ENCODE data around the gene C1QTNF3.

C1QTNF3 gene

GRCh38 chr5:34047143-34047542, 4.1 kb upstream of the C1QTNF3 start:
- no peak overlapping the region for H3K4ac ChIP-seq (ENCODE audit: low read depth in 1 of 2, low read length in 2 of 2)
- H2BK12ac ChIP-seq (ENCODE audit: low read length in 2 of 2): no peak overlapping the region
- H3K79me1 ChIP-seq (replicated peaks; ENCODE audit: low read length, poor library complexity, severe bottlenecking): no peaks in the 10 kb centered on the region
- no peak overlapping the region for H2BK15ac ChIP-seq (ENCODE audit: low read depth, poor library complexity, severe bottlenecking)
- H3K4me2 ChIP-seq (ENCODE audit: low read length, poor library complexity, severe bottlenecking): no peak overlapping the region
- no peak overlapping the region for H2BK5ac ChIP-seq (ENCODE audit: low read depth, low read length, poor library complexity, severe bottlenecking)
- H3K36me3 ChIP-seq (ENCODE audit: control insufficient read depth in 1 of 2, insufficient read depth in 2 of 2, low read depth in 1 of 2, low read length in 2 of 2): no peaks in the 10 kb centered on the region
- H3K4me1 ChIP-seq (ENCODE audit: control insufficient read depth, insufficient read depth, low read depth, low read length): peaks cover 7% of the 10 kb centered on the region
- H3K9me3 ChIP-seq (ENCODE audit: control insufficient read depth, low read length): no peaks in the 10 kb centered on the region
- no peak overlapping the region for H2BK120ac ChIP-seq (ENCODE audit: low read depth, low read length)
- no peak overlapping the region for H3K27ac ChIP-seq (ENCODE audit: low read length, poor library complexity, severe bottlenecking)
- H3K9ac ChIP-seq (ENCODE audit: low read length): no peak overlapping the region
- DNase-seq: no peak
- H3K27me3 ChIP-seq (ENCODE audit: control insufficient read depth in 1 of 2, insufficient read depth in 1 of 2, low read length in 2 of 2): no peaks in the 10 kb centered on the region
- H2AFZ ChIP-seq (ENCODE audit: low read depth, low read length): no peak overlapping the region
- no peak overlapping the region for H3K18ac ChIP-seq (ENCODE audit: low read depth in 1 of 2, low read length in 2 of 2)
- WGBS: 75% methylated on average over 4 of the region's 4 CpGs
- no peak overlapping the region for H4K91ac ChIP-seq (ENCODE audit: low read length)
- peak overlapping the region; percentile 5 for H2AK5ac ChIP-seq (ENCODE audit: low read length, severe bottlenecking)
- no peak overlapping the region for H3K23ac ChIP-seq (ENCODE audit: low read length in 2 of 2)
- no peak overlapping the region for H3K4me3 ChIP-seq (ENCODE audit: insufficient read depth in 1 of 2, low read depth in 1 of 2, low read length in 2 of 2)
- H3K14ac ChIP-seq (ENCODE audit: low read length in 2 of 2): no peak overlapping the region
- H4K8ac ChIP-seq (ENCODE audit: low read length): no peak overlapping the region

GRCh38 chr5:34045996-34046395, 3.0 kb upstream of the C1QTNF3 start:
- no peak for DNase-seq
- Histone ChIP-seq H3K4me1 (ENCODE audit: control insufficient read depth, insufficient read depth, low read depth, low read length) (peaks cover 7% of the 10 kb centered on the region), H3K79me1 (replicated peaks; ENCODE audit: low read length, poor library complexity, severe bottlenecking) (no peaks in the 10 kb centered on the region), H3K18ac (ENCODE audit: low read depth in 1 of 2, low read length in 2 of 2) (no peak overlapping the region), H3K4me3 (ENCODE audit: insufficient read depth in 1 of 2, low read depth in 1 of 2, low read length in 2 of 2) (no peak overlapping the region), H4K8ac (ENCODE audit: low read length) (no peak overlapping the region), H3K9ac (ENCODE audit: low read length) (peak overlapping the region; percentile 5), H3K4me2 (ENCODE audit: low read length, poor library complexity, severe bottlenecking) (no peak overlapping the region), H3K27me3 (ENCODE audit: control insufficient read depth in 1 of 2, insufficient read depth in 1 of 2, low read length in 2 of 2) (no peaks in the 10 kb centered on the region), H2AK5ac (ENCODE audit: low read length, severe bottlenecking) (no peak overlapping the region), H3K14ac (ENCODE audit: low read length in 2 of 2) (no peak overlapping the region), H3K4ac (ENCODE audit: low read depth in 1 of 2, low read length in 2 of 2) (no peak overlapping the region), H3K9me3 (ENCODE audit: control insufficient read depth, low read length) (no peaks in the 10 kb centered on the region), H2BK5ac (ENCODE audit: low read depth, low read length, poor library complexity, severe bottlenecking) (no peak overlapping the region), H2AFZ (ENCODE audit: low read depth, low read length) (no peak overlapping the region), H2BK120ac (ENCODE audit: low read depth, low read length) (no peak overlapping the region), H2BK12ac (ENCODE audit: low read length in 2 of 2) (no peak overlapping the region), H3K27ac (ENCODE audit: low read length, poor library complexity, severe bottlenecking) (no peak overlapping the region), H4K91ac (ENCODE audit: low read length) (no peak overlapping the region), H2BK15ac (ENCODE audit: low read depth, poor library complexity, severe bottlenecking) (no peak overlapping the region), H3K36me3 (ENCODE audit: control insufficient read depth in 1 of 2, insufficient read depth in 2 of 2, low read depth in 1 of 2, low read length in 2 of 2) (no peaks in the 10 kb centered on the region), H3K23ac (ENCODE audit: low read length in 2 of 2) (no peak overlapping the region)

- Histone ChIP-seq H2AFZ (ENCODE audit: low read depth, low read length) (no peak overlapping the region), H2BK5ac (ENCODE audit: low read depth, low read length, poor library complexity, severe bottlenecking) (no peak overlapping the region), H3K18ac (ENCODE audit: low read depth in 1 of 2, low read length in 2 of 2) (no peak overlapping the region), H3K79me1 (replicated peaks; ENCODE audit: low read length, poor library complexity, severe bottlenecking) (no peaks in the 10 kb centered on the region), H2BK15ac (ENCODE audit: low read depth, poor library complexity, severe bottlenecking) (no peak overlapping the region), H3K9ac (ENCODE audit: low read length) (no peak overlapping the region), H3K23ac (ENCODE audit: low read length in 2 of 2) (no peak overlapping the region), H3K9me3 (ENCODE audit: control insufficient read depth, low read length) (no peaks in the 10 kb centered on the region), H2BK120ac (ENCODE audit: low read depth, low read length) (no peak overlapping the region), H4K91ac (ENCODE audit: low read length) (no peak overlapping the region), H3K27me3 (ENCODE audit: control insufficient read depth in 1 of 2, insufficient read depth in 1 of 2, low read length in 2 of 2) (no peaks in the 10 kb centered on the region), H3K4ac (ENCODE audit: low read depth in 1 of 2, low read length in 2 of 2) (no peak overlapping the region), H2BK12ac (ENCODE audit: low read length in 2 of 2) (no peak overlapping the region), H3K4me3 (ENCODE audit: insufficient read depth in 1 of 2, low read depth in 1 of 2, low read length in 2 of 2) (no peak overlapping the region), H3K14ac (ENCODE audit: low read length in 2 of 2) (no peak overlapping the region), H3K4me1 (ENCODE audit: control insufficient read depth, insufficient read depth, low read depth, low read length) (peaks cover 7% of the 10 kb centered on the region), H3K27ac (ENCODE audit: low read length, poor library complexity, severe bottlenecking) (no peak overlapping the region), H3K4me2 (ENCODE audit: low read length, poor library complexity, severe bottlenecking) (no peak overlapping the region), H4K8ac (ENCODE audit: low read length) (no peak overlapping the region), H3K36me3 (ENCODE audit: control insufficient read depth in 1 of 2, insufficient read depth in 2 of 2, low read depth in 1 of 2, low read length in 2 of 2) (no peaks in the 10 kb centered on the region), H2AK5ac (ENCODE audit: low read length, severe bottlenecking) (no peak overlapping the region)
- 89% methylated on average over 3 of the region's 3 CpGs for WGBS
- no peak for DNase-seq
Observed at GRCh38 chr5:34045023-34045422, 2.0 kb upstream of the C1QTNF3 start.

- Histone ChIP-seq H3K18ac (ENCODE audit: low read depth in 1 of 2, low read length in 2 of 2) (no peak overlapping the region), H2BK5ac (ENCODE audit: low read depth, low read length, poor library complexity, severe bottlenecking) (no peak overlapping the region), H3K27ac (ENCODE audit: low read length, poor library complexity, severe bottlenecking) (no peak overlapping the region), H2BK12ac (ENCODE audit: low read length in 2 of 2) (no peak overlapping the region), H3K9ac (ENCODE audit: low read length) (peak overlapping the region; percentile 43), H3K27me3 (ENCODE audit: control insufficient read depth in 1 of 2, insufficient read depth in 1 of 2, low read length in 2 of 2) (no peaks in the 10 kb centered on the region), H3K4ac (ENCODE audit: low read depth in 1 of 2, low read length in 2 of 2) (no peak overlapping the region), H3K79me1 (replicated peaks; ENCODE audit: low read length, poor library complexity, severe bottlenecking) (no peaks in the 10 kb centered on the region), H3K4me1 (ENCODE audit: control insufficient read depth, insufficient read depth, low read depth, low read length) (peaks cover 9% of the 10 kb centered on the region), H4K8ac (ENCODE audit: low read length) (no peak overlapping the region), H2BK120ac (ENCODE audit: low read depth, low read length) (no peak overlapping the region), H2AK5ac (ENCODE audit: low read length, severe bottlenecking) (no peak overlapping the region), H2BK15ac (ENCODE audit: low read depth, poor library complexity, severe bottlenecking) (no peak overlapping the region), H4K91ac (ENCODE audit: low read length) (no peak overlapping the region), H3K23ac (ENCODE audit: low read length in 2 of 2) (no peak overlapping the region), H3K4me3 (ENCODE audit: insufficient read depth in 1 of 2, low read depth in 1 of 2, low read length in 2 of 2) (peak overlapping the region in 1 of 2 experiments; percentile 33), H3K4me2 (ENCODE audit: low read length, poor library complexity, severe bottlenecking) (no peak overlapping the region), H3K14ac (ENCODE audit: low read length in 2 of 2) (no peak overlapping the region), H3K36me3 (ENCODE audit: control insufficient read depth in 1 of 2, insufficient read depth in 2 of 2, low read depth in 1 of 2, low read length in 2 of 2) (no peaks in the 10 kb centered on the region), H3K9me3 (ENCODE audit: control insufficient read depth, low read length) (no peaks in the 10 kb centered on the region), H2AFZ (ENCODE audit: low read depth, low read length) (no peak overlapping the region)
- no peak for DNase-seq
- WGBS: 98% methylated on average over 7 of the region's 7 CpGs
Observed at GRCh38 chr5:34042321-34042720, 692 bp downstream of the C1QTNF3 start.

Measured in mesenchymal stem cell (in vitro differentiated cells and primary cell).